GM12873 (cell line): ENCODE measurements around the gene TBC1D19.

Experiments used
- TF ChIP-seq, protein P1 (sequence below): IDR thresholded peaks from 2 replicates; pipeline ENCODE4 v1.5.1; 2012; ENCODE audit warnings: low read depth, mild to moderate bottlenecking, moderate library complexity, low read length, control low read depth; ENCODE audit not compliant: insufficient read depth; ENCODE audit errors: missing control alignments

TBC1D19 gene

DNA sequence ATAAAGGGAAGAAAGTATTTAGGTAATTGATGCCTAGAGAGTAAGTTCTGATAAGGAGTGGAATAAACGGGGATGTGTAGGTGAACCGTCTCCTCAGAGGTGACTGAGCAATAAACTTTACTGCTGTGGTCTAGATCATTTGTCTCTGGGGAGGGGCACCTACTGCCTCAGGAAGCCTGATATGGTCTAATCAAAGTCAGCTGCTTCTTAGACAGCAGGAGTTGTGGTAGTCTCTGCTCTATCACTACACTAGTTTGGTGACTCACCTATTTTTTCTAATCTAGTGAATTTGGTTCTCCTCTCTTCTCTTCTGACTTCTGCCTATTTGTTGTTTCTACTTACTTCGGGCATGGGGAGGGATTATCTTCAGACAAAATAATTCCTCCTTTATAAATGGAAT is 181.6 kb downstream of the TBC1D19 start:
- TF ChIP-seq, protein P1, sequence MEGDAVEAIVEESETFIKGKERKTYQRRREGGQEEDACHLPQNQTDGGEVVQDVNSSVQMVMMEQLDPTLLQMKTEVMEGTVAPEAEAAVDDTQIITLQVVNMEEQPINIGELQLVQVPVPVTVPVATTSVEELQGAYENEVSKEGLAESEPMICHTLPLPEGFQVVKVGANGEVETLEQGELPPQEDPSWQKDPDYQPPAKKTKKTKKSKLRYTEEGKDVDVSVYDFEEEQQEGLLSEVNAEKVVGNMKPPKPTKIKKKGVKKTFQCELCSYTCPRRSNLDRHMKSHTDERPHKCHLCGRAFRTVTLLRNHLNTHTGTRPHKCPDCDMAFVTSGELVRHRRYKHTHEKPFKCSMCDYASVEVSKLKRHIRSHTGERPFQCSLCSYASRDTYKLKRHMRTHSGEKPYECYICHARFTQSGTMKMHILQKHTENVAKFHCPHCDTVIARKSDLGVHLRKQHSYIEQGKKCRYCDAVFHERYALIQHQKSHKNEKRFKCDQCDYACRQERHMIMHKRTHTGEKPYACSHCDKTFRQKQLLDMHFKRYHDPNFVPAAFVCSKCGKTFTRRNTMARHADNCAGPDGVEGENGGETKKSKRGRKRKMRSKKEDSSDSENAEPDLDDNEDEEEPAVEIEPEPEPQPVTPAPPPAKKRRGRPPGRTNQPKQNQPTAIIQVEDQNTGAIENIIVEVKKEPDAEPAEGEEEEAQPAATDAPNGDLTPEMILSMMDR: no peak

- TF ChIP-seq, protein P1: no peak
These were observed 182.3 kb downstream of the TBC1D19 start for GRCh38 chr4:26766141-26766540.

GRCh38 chr4:26772096-26772873 is 188.4 kb downstream of the TBC1D19 start:
- TF ChIP-seq, protein P1: no peak

DNA sequence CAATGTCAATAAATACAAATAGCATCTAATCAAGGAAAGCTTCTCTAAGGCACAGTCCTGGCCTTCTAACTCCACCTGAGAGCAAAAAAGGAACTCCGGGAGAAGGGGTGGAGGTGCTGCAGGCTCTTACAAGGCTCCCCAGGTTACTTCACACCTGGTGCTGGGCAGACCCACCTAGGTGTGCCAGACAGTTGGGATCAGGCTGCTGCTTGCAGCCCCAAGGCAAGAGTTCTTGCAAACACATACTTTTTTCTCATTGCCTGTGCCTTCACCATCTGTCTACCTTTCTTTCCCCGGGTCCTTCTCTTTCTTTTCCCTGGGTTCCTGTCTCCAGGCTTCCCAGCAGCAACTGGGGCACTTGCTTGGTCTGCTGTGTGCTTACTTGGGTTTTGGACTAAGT is 195.3 kb downstream of the TBC1D19 start:
- TF ChIP-seq, protein P1: no peak

- TF ChIP-seq, protein P1: no peak
These were observed 195.8 kb downstream of the TBC1D19 start for GRCh38 chr4:26779674-26780073.

- TF ChIP-seq, protein P1: no peak
These were observed 196.7 kb downstream of the TBC1D19 start for GRCh38 chr4:26780539-26780938.

DNA sequence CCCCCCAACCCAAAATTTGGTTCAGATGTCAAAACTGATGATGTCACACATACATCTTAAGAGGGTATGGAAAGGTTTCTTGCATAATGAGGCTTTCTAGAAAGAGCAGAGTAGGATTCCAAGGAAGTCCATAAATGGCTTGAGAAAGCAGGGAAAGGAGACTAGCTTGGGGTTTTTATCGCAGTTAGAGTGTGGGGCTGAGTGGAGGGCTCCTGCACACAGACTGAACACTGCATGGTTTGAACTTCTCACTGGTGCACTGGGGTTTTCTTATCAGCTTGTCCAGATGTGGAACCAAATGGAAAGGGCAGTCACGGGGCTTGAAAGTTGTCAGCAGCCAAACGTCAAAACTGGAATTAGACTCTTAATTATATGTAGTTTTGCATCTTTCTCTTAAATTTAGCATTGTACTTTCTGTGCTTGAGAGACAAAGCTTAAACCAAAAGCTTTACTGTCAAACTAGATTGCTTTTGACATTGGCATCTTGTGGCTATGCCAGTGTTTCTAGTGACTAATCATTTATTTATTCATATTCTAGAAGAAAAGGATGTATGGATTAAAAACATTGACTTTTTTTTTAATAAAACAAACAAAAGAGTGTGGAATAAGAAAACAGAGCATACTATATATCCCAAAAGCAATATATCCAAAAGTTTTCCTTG is 198.4 kb downstream of the TBC1D19 start:
- TF ChIP-seq, protein P1: no peak
